ENCODE results near the gene PKNOX2. TPM values are rescaled to one million over a fixed set of nuclear protein-coding genes. Genes with fewer than 3 reads are reported as not detected.

The PKNOX2 gene
- total RNA-seq, 2 experiments from 2014 or later, result not detected

GRCh38 chr11:125224391-125225021, 60.0 kb downstream of the PKNOX2 start:
- Mint-ChIP-seq H3K36me3 (ENCODE audit: low read depth) (no peaks in the 10 kb centered on the region), H3K4me3 (no peak overlapping the region), H3K4me1 (no peaks in the 10 kb centered on the region), H3K27ac (no peak overlapping the region), H3K9me3 (no peaks in the 10 kb centered on the region), H3K27me3 (no peaks in the 10 kb centered on the region)
- POLR2A ChIA-PET, result no interaction called here
- no peak for DNase-seq
- CTCF ChIA-PET, result no interaction called here

- no peak for DNase-seq
- Mint-ChIP-seq H3K36me3 (ENCODE audit: low read depth) (no peaks in the 10 kb centered on the region), H3K4me3 (no peak overlapping the region), H3K9me3 (no peaks in the 10 kb centered on the region), H3K27me3 (no peaks in the 10 kb centered on the region), H3K4me1 (no peaks in the 10 kb centered on the region), H3K27ac (no peak overlapping the region)
- ChIA-PET CTCF (no interaction called here), POLR2A (no interaction called here)
Measured at GRCh38 chr11:125225401-125225800, 60.9 kb downstream of the PKNOX2 start.

GRCh38 chr11:125226031-125226430, 61.5 kb downstream of the PKNOX2 start:
- no peaks in the 10 kb centered on the region for H3K27me3 Mint-ChIP-seq
- H3K4me1 Mint-ChIP-seq, result no peaks in the 10 kb centered on the region
- no peaks in the 10 kb centered on the region for H3K36me3 Mint-ChIP-seq (ENCODE audit: low read depth)
- H3K9me3 Mint-ChIP-seq, result no peaks in the 10 kb centered on the region
- H3K4me3 Mint-ChIP-seq, result no peak overlapping the region
- DNase-seq, result no peak
- ChIA-PET POLR2A (no interaction called here), CTCF (no interaction called here)
- no peak overlapping the region for H3K27ac Mint-ChIP-seq

GRCh38 chr11:125226706-125227105, 62.2 kb downstream of the PKNOX2 start:
- H3K27ac Mint-ChIP-seq, result no peak overlapping the region
- H3K27me3 Mint-ChIP-seq, result no peaks in the 10 kb centered on the region
- no peak for DNase-seq
- H3K36me3 Mint-ChIP-seq (ENCODE audit: low read depth), result no peaks in the 10 kb centered on the region
- H3K9me3 Mint-ChIP-seq, result no peaks in the 10 kb centered on the region
- POLR2A ChIA-PET, result no interaction called here
- H3K4me3 Mint-ChIP-seq, result no peak overlapping the region
- CTCF ChIA-PET, result no interaction called here
- no peaks in the 10 kb centered on the region for H3K4me1 Mint-ChIP-seq

GRCh38 chr11:125227151-125227550, 62.6 kb downstream of the PKNOX2 start:
- POLR2A ChIA-PET, result no interaction called here
- no peaks in the 10 kb centered on the region for H3K9me3 Mint-ChIP-seq
- CTCF ChIA-PET, result no interaction called here

GRCh38 chr11:125228445-125228844, 63.9 kb downstream of the PKNOX2 start:
- no peaks in the 10 kb centered on the region for H3K36me3 Mint-ChIP-seq (ENCODE audit: low read depth)
- ChIA-PET CTCF (no interaction called here), POLR2A (no interaction called here)
- no peak overlapping the region for H3K27ac Mint-ChIP-seq
- no peak overlapping the region for H3K4me3 Mint-ChIP-seq
- no peaks in the 10 kb centered on the region for H3K27me3 Mint-ChIP-seq
- no peak for DNase-seq
- H3K9me3 Mint-ChIP-seq, result no peaks in the 10 kb centered on the region
- no peaks in the 10 kb centered on the region for H3K4me1 Mint-ChIP-seq

More at GRCh38 chr11:125227151-125227550, 62.6 kb downstream of the PKNOX2 start:
- Mint-ChIP-seq H3K4me3 (no peak overlapping the region), H3K27ac (no peak overlapping the region), H3K36me3 (ENCODE audit: low read depth) (no peaks in the 10 kb centered on the region), H3K27me3 (no peaks in the 10 kb centered on the region), H3K4me1 (no peaks in the 10 kb centered on the region)
- no peak for DNase-seq

- no peak for DNase-seq
- no peaks in the 10 kb centered on the region for H3K27me3 Mint-ChIP-seq
- CTCF ChIA-PET, result no interaction called here
- H3K27ac Mint-ChIP-seq, result no peak overlapping the region
- POLR2A ChIA-PET, result no interaction called here
- no peaks in the 10 kb centered on the region for H3K4me1 Mint-ChIP-seq
- H3K36me3 Mint-ChIP-seq (ENCODE audit: low read depth), result no peaks in the 10 kb centered on the region
- H3K4me3 Mint-ChIP-seq, result no peak overlapping the region
- no peaks in the 10 kb centered on the region for H3K9me3 Mint-ChIP-seq
Measured at GRCh38 chr11:125228993-125229392, 64.4 kb downstream of the PKNOX2 start.

- Mint-ChIP-seq H3K27ac (no peak overlapping the region), H3K4me3 (no peak overlapping the region), H3K36me3 (ENCODE audit: low read depth) (no peaks in the 10 kb centered on the region), H3K27me3 (no peaks in the 10 kb centered on the region), H3K4me1 (no peaks in the 10 kb centered on the region), H3K9me3 (no peaks in the 10 kb centered on the region)
- POLR2A ChIA-PET, result no interaction called here
- CTCF ChIA-PET, result no interaction called here
- DNase-seq, result no peak
Measured at GRCh38 chr11:125229916-125230315, 65.4 kb downstream of the PKNOX2 start.

GRCh38 chr11:125233116-125233515, 68.6 kb downstream of the PKNOX2 start:
- POLR2A ChIA-PET, result no interaction called here
- Mint-ChIP-seq H3K4me1 (no peaks in the 10 kb centered on the region), H3K27ac (no peak overlapping the region)

GRCh38 chr11:125233736-125234275, 69.3 kb downstream of the PKNOX2 start:
- Mint-ChIP-seq H3K9me3 (no peaks in the 10 kb centered on the region), H3K4me3 (no peak overlapping the region), H3K27me3 (peaks cover 2% of the 10 kb centered on the region), H3K36me3 (ENCODE audit: low read depth) (no peaks in the 10 kb centered on the region), H3K27ac (no peak overlapping the region), H3K4me1 (no peaks in the 10 kb centered on the region)
- ChIA-PET CTCF (no interaction called here), POLR2A (no interaction called here)
- no peak for DNase-seq

More at GRCh38 chr11:125233116-125233515, 68.6 kb downstream of the PKNOX2 start:
- no peaks in the 10 kb centered on the region for H3K9me3 Mint-ChIP-seq
- no peaks in the 10 kb centered on the region for H3K36me3 Mint-ChIP-seq (ENCODE audit: low read depth)
- CTCF ChIA-PET, result interaction anchor here (1.0 kb wide), 1 partner anchor 23 kb away, joined by 3 read pairs; no protein-coding TSS in a partner anchor
- no peak overlapping the region for H3K4me3 Mint-ChIP-seq
- no peak for DNase-seq
- no peaks in the 10 kb centered on the region for H3K27me3 Mint-ChIP-seq

GRCh38 chr11:125235071-125235471, 70.5 kb downstream of the PKNOX2 start:
- Mint-ChIP-seq H3K27ac (no peak overlapping the region), H3K4me1 (no peaks in the 10 kb centered on the region), H3K9me3 (no peaks in the 10 kb centered on the region), H3K4me3 (no peak overlapping the region), H3K27me3 (peaks cover 9% of the 10 kb centered on the region), H3K36me3 (ENCODE audit: low read depth) (no peaks in the 10 kb centered on the region)
- ChIA-PET CTCF (no interaction called here), POLR2A (interaction anchor here (0.7 kb wide), 1 partner anchor 368 kb away, joined by 5 read pairs; no protein-coding TSS in a partner anchor)
- DNase-seq, result no peak

GRCh38 chr11:125236072-125236825, 71.7 kb downstream of the PKNOX2 start:
- H3K27me3 Mint-ChIP-seq, result peaks cover 9% of the 10 kb centered on the region
- no peak overlapping the region for H3K27ac Mint-ChIP-seq
- ChIA-PET CTCF (no interaction called here), POLR2A (no interaction called here)
- no peaks in the 10 kb centered on the region for H3K9me3 Mint-ChIP-seq
- no peak overlapping the region for H3K4me3 Mint-ChIP-seq
- DNase-seq, result no peak
- H3K4me1 Mint-ChIP-seq, result no peaks in the 10 kb centered on the region
- no peaks in the 10 kb centered on the region for H3K36me3 Mint-ChIP-seq (ENCODE audit: low read depth)

- H3K9me3 Mint-ChIP-seq, result no peaks in the 10 kb centered on the region
- ChIA-PET CTCF (no interaction called here), POLR2A (no interaction called here)
- no peak overlapping the region for H3K4me3 Mint-ChIP-seq
- no peaks in the 10 kb centered on the region for H3K36me3 Mint-ChIP-seq (ENCODE audit: low read depth)
- H3K27ac Mint-ChIP-seq, result no peak overlapping the region
- no peaks in the 10 kb centered on the region for H3K4me1 Mint-ChIP-seq
- H3K27me3 Mint-ChIP-seq, result peaks cover 9% of the 10 kb centered on the region
- no peak for DNase-seq
Measured at GRCh38 chr11:125239585-125240560, 75.3 kb downstream of the PKNOX2 start.
